Measurements from ENCODE around the gene PTPN1.
"Not testable (repeated sequence)": the region's sequence is repeated elsewhere in the genome, so short reads cannot be mapped to it uniquely, and the experiment has no call there.

The PTPN1 gene

GRCh38 chr20:50615407-50615806, 105.2 kb downstream of the PTPN1 start:
- no peak for FAIRE-seq

DNA sequence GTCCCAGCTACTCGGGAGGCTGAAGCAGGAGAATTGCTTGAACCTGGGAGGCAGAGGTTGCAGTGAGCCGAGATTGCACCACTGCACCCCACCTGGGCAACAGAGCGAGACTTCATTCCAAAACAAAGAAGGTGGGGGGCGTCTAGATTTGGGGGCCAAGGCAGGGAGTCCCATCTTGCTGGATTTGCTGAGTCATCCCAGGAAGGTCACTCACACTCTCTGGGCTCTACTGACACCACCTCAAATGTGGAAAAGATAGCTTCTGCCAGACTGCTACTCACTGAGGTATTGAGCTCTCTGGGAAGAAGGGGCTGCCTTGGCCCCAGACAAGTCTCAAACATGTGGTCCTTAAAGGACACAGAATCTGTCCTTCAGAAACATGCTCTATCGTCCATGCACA, 106.8 kb downstream of the PTPN1 start:
- FAIRE-seq: no peak

DNA sequence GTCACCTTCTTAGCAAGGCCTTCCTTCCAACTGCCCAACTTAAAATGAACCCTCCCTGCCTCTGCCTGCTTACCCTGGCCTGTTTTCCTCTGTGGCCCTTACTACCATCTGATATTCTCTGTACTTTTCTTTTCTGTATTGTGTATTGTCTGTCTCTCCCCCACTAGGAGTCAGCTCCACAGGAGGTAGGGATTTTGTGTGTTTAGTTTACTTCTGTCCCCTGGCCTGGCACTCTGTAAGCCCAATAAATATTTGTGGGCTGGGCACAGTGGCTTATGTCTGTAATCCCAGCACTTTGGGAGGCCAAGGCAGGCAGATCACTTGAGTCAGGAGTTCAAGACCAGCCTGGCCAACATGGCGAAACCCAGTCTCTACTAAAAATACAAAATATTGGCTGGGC, 108.4 kb downstream of the PTPN1 start:
- no peak for FAIRE-seq

DNA sequence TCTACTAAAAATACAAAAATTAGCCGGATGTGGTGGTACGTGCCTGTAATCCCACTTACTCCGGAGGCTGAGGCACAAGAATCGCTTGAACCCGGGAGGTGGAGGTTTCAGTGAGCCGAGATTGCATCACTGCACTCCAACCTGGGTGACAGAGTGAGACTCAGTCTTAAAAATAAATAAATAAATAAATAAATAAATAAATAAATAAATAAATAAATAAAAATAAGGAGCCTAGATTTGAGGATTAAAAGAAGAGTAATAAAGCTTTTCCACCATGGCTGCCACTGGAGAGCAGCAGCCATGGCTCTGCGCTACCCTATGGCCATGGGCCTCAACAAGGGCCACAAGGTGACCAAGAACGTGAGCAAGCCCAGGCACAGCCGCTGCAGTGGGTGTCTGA, 110.3 kb downstream of the PTPN1 start:
- FAIRE-seq: not testable (repeated sequence)

DNA sequence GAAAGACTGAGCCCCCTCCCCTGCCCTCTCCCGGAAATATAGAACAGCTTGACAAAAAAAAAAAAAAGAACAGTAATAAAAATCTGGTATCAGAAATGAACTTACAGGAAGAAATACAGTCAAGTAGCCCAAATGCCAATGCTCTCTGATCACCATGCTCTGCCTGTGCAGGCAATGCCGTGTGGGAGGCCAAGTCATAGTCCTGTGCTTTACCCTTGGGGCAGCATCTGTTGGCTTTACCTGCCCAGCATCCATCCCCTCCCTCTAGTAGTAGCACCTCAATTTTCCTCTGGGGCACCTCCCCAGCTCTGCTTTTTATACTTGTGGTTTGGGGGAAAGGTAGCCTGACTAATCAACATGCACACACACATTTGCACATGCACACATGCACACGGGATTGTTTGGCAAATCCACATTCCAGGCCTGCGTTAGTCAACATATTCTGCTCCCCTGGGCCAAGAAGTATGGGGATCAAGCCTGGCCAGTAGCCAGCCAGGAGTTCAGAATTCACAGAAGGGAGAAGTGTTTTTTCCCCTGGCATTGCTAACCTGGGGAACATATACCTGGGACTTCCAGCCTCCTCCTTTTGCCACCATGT, 111.0 kb downstream of the PTPN1 start:
- no peak for FAIRE-seq

DNA sequence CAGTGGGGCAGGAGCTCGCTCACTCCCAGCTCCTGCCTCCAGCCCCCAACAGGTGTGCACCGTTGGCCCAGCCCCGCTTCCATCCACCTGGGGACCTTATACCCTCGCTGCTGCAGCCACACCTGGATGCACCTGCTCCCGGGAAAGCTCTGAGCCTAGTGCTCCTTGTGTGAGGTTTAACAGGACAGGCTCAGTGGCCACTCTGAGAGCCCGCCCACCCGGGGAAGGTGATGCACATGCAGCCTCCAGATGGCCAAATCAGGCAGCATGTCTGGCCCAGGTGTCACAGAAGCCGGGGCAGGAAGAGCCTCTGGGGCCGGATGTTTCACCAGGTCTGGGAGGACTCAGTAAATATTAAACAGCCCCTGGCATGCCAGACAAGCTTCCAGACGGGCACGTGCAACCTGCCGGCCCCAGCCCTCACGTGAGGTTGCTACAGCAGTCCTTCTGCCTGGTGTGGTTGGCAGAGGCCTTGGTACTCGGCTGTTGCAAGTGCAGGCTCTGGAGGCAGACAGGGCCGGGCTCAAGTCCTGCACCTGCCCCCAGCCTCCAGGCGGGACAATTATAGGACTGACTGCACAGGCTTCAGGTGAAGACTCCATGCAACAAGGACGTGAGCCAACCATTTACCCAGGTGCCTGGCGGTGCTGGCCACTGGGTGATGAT, 114.3 kb downstream of the PTPN1 start:
- FAIRE-seq: no peak

- FAIRE-seq: no peak
Measured at GRCh38 chr20:50625986-50626677, 115.9 kb downstream of the PTPN1 start.

- no peak for FAIRE-seq
Measured at GRCh38 chr20:50627747-50628146, 117.6 kb downstream of the PTPN1 start.

DNA sequence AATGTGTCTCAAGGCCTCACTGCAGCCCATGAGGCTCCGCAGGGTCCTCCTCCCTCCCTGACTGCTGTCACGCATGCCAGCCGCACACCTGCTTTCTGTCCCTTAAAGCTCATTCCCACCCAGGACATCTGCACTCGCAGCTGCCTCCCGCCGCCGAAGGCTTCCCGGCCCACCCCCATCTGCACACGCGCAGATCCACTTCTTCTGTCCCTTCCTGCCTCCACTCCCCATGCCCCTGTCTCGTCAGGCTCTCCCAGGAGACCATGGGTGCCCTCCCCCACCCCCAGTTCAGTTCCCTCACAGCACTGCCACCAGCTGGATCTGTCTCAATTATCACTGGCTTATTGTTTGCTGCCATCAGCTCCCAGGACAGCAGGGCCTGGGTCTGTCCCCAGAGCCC, 118.1 kb downstream of the PTPN1 start:
- FAIRE-seq: no peak

DNA sequence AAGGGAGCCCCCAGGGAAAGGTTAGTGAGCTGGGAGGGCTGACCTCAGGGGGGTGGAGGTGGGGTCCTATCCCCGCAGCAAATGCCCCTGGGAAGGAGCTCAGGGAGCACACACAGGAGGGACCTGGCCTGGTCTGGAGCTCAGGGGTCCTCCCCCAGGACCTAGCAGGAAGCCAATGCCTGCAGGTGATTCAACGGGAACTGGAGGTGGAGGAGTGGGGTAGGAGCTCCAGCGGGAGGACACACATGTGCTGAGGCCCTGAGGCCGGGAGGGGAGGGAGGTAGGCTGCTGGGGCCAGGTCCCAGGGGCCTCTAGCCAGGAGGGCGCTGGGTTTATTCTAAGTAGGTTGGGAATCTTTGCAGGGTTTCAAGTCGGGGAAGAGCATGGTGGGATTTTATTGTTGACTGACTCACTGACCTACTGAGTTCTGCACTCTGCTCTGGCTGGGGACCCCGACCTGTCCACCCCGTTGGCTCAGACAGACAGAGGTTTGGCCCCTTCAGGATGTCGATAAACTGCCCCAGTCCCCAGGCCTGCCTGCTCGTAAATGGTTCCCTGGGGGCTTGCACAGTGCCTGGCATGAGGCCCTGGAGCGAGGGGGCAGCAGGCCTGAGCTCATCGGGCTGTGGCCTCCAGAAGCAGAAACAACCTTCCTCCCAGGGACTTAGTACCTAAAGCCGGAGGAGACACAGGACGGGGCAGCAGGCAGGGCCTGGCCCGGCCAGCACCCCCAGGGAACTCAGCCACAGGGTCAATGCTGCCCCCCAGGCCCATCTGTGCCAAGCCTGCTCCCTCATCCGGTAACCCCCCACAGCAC, 118.9 kb downstream of the PTPN1 start:
- FAIRE-seq: no peak

DNA sequence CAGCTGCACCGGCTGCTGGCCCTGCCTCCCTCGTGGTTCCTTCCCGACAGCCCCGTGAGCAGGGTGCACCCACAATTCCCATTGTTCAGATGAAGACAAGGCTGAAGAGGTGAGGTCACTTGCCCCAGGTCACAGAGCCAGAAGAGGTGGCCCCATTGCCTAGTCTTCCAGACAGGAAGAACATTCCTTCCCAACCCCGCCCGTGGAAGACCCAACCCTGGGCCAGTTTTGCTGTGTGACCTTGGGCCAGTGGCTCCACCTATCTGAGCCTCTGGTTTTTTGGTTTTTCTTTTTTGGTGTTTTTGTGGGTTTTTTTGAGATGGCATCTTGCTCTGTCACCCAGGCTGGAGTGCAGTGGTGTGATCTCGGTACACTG, 119.5 kb downstream of the PTPN1 start:
- no peak for FAIRE-seq

DNA sequence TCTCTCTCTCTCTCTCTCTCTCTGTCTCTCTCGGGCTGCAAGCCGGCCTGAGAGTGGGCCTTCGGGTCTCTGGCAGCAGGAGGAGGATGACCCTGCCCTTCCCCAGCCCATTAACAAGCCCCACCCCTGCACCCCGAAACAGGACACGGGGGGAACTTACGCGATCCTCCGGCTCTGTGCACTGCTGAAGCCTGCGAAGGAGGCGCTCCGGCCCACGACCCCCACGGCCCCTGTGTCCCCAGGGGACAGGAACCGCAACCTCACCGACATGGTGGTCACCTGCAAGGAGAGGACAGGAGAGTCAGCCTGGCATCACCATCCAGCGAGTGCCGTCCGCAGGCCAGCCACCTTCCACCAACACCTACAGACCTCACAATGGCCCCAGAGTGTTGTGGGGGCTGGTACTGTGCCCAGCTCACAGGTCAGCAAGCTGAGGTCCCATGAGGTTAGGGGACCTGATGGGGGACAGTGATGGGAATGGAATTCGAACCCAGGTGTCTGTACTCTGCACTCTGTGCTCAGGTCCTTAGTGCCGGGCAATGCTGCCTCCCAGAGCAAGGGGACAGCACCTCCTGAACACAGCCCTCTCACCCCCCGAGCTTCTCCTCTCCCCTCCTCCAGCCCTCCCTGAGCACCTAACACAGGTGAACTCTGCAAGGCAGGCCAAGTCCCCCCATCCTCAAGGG, 120.5 kb downstream of the PTPN1 start:
- no peak for FAIRE-seq

DNA sequence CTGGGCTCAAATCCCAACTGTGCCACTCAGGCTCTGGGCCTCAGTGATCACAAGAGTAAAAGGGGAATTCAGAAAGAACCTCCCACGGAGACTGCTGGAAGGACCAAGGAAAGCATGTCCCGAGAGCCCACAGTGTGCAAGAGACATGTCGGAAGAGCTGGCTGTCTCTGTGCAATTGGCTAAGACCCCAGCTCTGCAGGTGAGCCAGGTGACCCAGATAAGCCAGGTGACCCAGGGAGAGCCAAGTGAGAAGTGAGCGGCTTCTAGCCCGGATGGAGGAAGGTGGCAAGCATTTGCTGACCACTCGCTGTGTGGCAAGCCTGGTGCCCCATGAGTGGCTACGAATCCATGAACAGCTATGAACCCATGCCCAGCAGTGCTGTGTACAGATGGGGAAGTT, 122.1 kb downstream of the PTPN1 start:
- FAIRE-seq: no peak

DNA sequence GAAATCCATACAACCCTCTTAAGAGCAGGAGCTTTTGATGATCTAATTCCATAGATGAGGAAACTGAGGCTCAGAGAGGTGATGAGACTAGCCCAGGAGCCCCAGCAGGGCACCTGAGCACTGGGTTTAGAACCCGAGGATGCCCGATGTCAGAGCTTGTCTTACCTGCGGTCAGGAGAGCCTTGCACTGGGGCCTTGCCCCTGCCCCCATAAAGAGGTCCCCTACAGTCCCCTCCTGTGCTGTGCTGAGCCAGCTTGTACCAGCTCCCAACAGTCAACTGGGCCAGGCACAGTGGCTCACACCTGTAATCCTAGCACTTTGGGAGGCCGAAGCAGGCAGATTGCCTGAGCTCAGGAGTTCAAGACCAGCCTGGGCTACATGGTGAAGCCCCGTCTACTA, 122.5 kb downstream of the PTPN1 start:
- no peak for FAIRE-seq

DNA sequence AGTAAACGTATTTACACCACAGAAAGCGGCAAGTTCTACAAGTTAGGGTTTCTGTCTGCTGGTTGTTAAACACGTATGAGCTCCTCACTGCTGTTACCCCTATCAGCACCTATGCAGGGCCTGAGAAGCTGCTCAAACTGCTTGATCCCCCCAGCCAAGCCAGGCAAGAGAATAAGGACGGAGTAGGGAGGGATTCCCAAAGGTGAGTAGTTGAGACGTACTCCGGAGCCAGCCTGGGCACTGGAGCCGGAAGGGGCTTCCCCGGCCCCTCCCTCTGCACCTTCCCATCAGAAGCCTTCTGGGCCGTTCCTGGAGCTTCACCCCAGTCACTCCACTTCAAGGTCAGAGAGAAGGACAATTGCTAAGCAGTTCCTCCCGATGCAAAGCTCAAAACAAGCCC, 123.2 kb downstream of the PTPN1 start:
- FAIRE-seq: no peak

GRCh38 chr20:50634191-50634590, 124.0 kb downstream of the PTPN1 start:
- no peak for FAIRE-seq

Data from endometrium (tissue), 2 donors.